Fibroblast of peridontal ligament (primary cell): ENCODE data around the gene ATP7A.
"Not testable (repeated sequence)": the region's sequence is repeated elsewhere in the genome, so short reads cannot be mapped to it uniquely, and the experiment has no call there.

ENCODE experiments used
- DNase-seq: peaks from one replicate; pipeline ENCODE4 v3.0.0-alpha.2; 2010; ENCODE audit errors: extremely low read depth

Gene ATP7A

GRCh38 chrX:78037881-78038280, 127.4 kb downstream of the ATP7A start:
- no peak for DNase-seq

GRCh38 chrX:78042601-78043000, 132.1 kb downstream of the ATP7A start:
- no peak for DNase-seq

GRCh38 chrX:78046362-78046761, 135.9 kb downstream of the ATP7A start:
- DNase-seq: no peak

GRCh38 chrX:78048052-78048451, 137.6 kb downstream of the ATP7A start:
- no peak for DNase-seq

GRCh38 chrX:78063687-78064086, 153.2 kb downstream of the ATP7A start:
- no peak for DNase-seq

GRCh38 chrX:78064152-78064551, 153.7 kb downstream of the ATP7A start:
- DNase-seq: no peak

- DNase-seq: peak; percentile 67
Observed at GRCh38 chrX:78064698-78065601, 154.5 kb downstream of the ATP7A start.

- peak; percentile 38 for DNase-seq
Observed at GRCh38 chrX:78066110-78066509, 155.6 kb downstream of the ATP7A start.

- no peak for DNase-seq
Observed at GRCh38 chrX:78071331-78071730, 160.8 kb downstream of the ATP7A start.

- not testable (repeated sequence) for DNase-seq
Observed at GRCh38 chrX:78073147-78074077, 162.9 kb downstream of the ATP7A start.

GRCh38 chrX:78074088-78074487, 163.6 kb downstream of the ATP7A start:
- DNase-seq: no peak

- no peak for DNase-seq
Observed at GRCh38 chrX:78075787-78076389, 165.4 kb downstream of the ATP7A start.

GRCh38 chrX:78081413-78081812, 170.9 kb downstream of the ATP7A start:
- DNase-seq: not testable (repeated sequence)

GRCh38 chrX:78092296-78092695, 181.8 kb downstream of the ATP7A start:
- DNase-seq: peak; percentile 61

GRCh38 chrX:78098108-78098507, 187.6 kb downstream of the ATP7A start:
- DNase-seq: no peak
